Measurements from ENCODE around the gene WDR33.

Gene WDR33

DNA sequence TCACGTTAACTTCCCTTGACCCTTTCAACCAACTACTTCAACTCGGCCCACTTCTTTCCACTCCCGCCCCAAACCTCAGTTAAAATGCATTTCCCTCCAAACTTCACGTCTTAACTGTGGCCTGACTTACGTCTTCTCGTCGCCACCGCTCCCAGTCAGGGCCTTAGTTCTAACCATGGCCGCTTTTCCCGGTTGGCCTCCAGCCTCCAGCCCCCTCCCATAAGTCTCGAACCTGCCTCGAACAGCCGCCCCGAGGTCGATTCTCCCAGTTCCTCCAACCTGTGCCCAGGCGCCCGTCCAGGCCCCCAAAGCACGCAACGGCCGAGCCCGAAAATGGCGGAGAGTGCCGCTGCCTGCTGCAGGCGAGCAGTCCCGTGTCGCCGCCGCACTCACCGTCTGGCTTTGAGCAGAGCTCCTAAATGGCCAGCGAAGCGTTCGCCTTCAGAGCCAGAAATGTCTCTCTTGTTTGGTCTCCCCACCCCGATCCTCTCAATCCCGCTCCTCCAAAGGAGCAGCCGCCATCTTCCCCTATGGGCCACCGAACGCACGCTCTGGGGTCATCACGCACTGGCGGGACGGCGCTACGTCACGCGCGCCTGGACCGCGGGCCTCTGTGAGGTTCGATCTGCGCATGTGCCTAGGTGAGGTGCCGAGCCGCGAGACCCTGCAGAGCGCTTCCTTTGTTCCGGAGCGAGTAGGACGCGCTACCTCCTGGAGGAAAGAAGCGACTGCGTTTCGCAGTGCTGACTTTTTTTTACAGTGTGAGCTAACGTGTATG, at the start of gene WDR33:
WDR33 (minus strand) TSS at position 553 of the 778 bp plus-strand sequence. CDS start 40,190 bp downstream, outside the sequence.
- peak; percentile 87 for DNase-seq
- peaks cover 7% of the 10 kb centered on the region for H3K27me3 Mint-ChIP-seq (ENCODE audit: low read depth, poor library complexity)
- H3K36me3 Mint-ChIP-seq (ENCODE audit: low read depth), result peaks cover 31% of the 10 kb centered on the region
- H3K4me1 Mint-ChIP-seq, result peaks cover 40% of the 10 kb centered on the region
- peak within 1 kb of the TSS; percentile 99 for H3K27ac Mint-ChIP-seq
- peak within 1 kb of the TSS; percentile 95 for H3K4me3 Mint-ChIP-seq
- TF ChIP-seq, protein P1, sequence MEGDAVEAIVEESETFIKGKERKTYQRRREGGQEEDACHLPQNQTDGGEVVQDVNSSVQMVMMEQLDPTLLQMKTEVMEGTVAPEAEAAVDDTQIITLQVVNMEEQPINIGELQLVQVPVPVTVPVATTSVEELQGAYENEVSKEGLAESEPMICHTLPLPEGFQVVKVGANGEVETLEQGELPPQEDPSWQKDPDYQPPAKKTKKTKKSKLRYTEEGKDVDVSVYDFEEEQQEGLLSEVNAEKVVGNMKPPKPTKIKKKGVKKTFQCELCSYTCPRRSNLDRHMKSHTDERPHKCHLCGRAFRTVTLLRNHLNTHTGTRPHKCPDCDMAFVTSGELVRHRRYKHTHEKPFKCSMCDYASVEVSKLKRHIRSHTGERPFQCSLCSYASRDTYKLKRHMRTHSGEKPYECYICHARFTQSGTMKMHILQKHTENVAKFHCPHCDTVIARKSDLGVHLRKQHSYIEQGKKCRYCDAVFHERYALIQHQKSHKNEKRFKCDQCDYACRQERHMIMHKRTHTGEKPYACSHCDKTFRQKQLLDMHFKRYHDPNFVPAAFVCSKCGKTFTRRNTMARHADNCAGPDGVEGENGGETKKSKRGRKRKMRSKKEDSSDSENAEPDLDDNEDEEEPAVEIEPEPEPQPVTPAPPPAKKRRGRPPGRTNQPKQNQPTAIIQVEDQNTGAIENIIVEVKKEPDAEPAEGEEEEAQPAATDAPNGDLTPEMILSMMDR (IDR thresholded peaks at IDR 0.05), result no peak
- H3K9me3 Mint-ChIP-seq, result peaks cover 31% of the 10 kb centered on the region

DNA sequence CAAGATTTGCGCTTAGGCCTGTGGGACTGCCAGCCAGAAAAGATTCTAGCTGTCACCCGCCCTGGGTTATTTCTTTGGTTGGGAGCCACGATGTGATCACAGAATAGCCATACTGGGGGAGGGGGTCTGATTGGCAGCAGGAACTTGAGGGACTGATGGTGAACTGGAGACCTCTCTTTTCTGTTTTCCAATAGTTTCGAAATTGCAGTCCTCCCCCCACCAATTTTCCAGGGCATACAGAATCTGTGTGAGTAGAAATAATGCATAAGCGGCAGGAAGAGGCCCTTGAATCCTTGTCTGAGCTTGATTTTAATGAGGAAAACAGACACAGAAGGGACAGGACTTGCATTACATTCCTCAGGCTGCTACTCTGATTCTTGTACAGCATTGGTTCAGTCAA, 49.2 kb upstream of the WDR33 start:
- Mint-ChIP-seq H3K36me3 (ENCODE audit: low read depth) (peaks cover 28% of the 10 kb centered on the region), H3K4me1 (peaks cover 45% of the 10 kb centered on the region), H3K27me3 (ENCODE audit: low read depth, poor library complexity) (peaks cover 9% of the 10 kb centered on the region), H3K27ac (peak overlapping the region; percentile 3), H3K9me3 (no peaks in the 10 kb centered on the region), H3K4me3 (no peak overlapping the region)
- TF ChIP-seq, protein P1 (IDR thresholded peaks at IDR 0.05), result no peak
- no peak for DNase-seq

DNA sequence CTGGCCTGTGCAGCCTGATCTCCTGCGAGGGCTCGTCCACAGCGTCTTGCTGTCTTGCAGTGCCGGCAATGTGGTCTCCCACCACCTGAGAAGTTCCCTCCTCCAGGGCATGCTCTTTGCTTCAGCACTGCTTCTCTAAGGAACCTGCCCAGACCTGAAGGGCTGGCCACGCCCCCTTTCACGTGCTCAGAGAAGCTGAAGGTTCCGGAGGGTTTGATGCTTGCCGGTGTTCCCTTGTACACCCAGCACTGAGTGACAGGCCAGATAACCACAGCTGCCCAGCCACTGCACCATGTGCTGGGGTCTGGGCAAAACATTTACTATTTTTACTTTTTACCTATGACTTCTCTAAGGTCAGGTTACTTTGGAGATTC, 48.7 kb upstream of the WDR33 start:
- no peak overlapping the region for H3K27ac Mint-ChIP-seq
- peak; percentile 68 for DNase-seq
- TF ChIP-seq, protein P1 (IDR thresholded peaks at IDR 0.05), result no peak
- peaks cover 24% of the 10 kb centered on the region for H3K36me3 Mint-ChIP-seq (ENCODE audit: low read depth)
- peaks cover 9% of the 10 kb centered on the region for H3K27me3 Mint-ChIP-seq (ENCODE audit: low read depth, poor library complexity)
- H3K4me3 Mint-ChIP-seq, result peak overlapping the region; percentile 69
- no peaks in the 10 kb centered on the region for H3K9me3 Mint-ChIP-seq
- peaks cover 41% of the 10 kb centered on the region for H3K4me1 Mint-ChIP-seq

DNA sequence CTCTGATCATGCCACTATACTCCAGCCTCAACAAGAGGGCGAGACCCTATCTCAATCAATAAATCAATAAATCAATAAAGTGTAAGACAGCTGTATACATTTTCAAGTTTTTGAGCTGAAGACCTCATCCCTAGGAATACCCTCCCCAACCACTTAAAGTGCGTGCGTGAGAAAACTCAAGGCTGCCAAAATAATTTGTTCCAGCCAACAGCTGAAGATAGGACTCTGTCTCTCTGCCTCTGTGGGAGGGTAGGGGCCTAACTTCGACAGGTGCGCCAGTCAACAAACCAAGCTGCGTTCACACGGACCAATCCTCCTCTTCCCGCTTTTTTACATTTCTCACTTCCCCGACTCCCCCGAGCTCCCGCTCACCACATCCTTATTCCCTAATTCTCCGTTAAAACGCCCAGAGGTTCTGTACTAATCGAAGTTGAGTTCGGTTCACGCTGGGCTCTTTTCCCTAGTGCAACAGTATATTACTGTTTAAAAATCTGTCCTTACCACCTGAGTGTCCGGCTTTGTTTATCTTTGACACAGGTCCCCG, 46.4 kb upstream of the WDR33 start:
- H3K4me3 Mint-ChIP-seq, result peak overlapping the region; percentile 95
- peak; percentile 7 for DNase-seq
- H3K27ac Mint-ChIP-seq, result peak overlapping the region; percentile 47
- TF ChIP-seq, protein P1 (IDR thresholded peaks at IDR 0.05), result no peak
- no peaks in the 10 kb centered on the region for H3K9me3 Mint-ChIP-seq
- H3K4me1 Mint-ChIP-seq, result peaks cover 41% of the 10 kb centered on the region
- peaks cover 25% of the 10 kb centered on the region for H3K36me3 Mint-ChIP-seq (ENCODE audit: low read depth)
- peaks cover 9% of the 10 kb centered on the region for H3K27me3 Mint-ChIP-seq (ENCODE audit: low read depth, poor library complexity)

DNA sequence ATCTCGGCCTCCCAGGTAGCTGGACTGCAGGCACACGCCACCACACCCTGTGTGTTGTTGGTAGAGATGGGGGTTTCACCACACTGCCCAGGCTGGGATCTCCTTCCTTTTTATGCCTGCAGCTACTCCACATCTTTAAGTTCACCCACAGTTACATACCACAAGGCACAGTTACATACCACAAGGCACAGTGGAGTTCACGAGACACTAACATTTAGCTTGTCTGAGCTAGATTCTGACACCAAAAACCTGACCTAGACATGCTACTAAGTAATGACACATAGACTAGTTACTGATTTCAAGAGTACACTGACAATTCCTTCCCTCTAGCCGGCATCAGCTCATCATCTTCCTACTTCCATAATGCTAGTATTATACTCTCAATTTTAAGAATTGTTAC, 42.7 kb upstream of the WDR33 start:
- TF ChIP-seq, protein P1 (IDR thresholded peaks at IDR 0.05), result no peak
- Mint-ChIP-seq H3K4me1 (peaks cover 23% of the 10 kb centered on the region), H3K9me3 (no peaks in the 10 kb centered on the region), H3K4me3 (no peak overlapping the region), H3K36me3 (ENCODE audit: low read depth) (peaks cover 61% of the 10 kb centered on the region), H3K27ac (peak overlapping the region; percentile 7), H3K27me3 (ENCODE audit: low read depth, poor library complexity) (peaks cover 6% of the 10 kb centered on the region)
- DNase-seq, result no peak

Measured in nephron progenitor cell (in vitro differentiated cells).